Germinal center (tissue), 1 donor: ENCODE measurements around the gene ZBED1.
"Not testable (repeated sequence)": the region's sequence is repeated elsewhere in the genome, so short reads cannot be mapped to it uniquely, and the experiment has no call there.

ENCODE experiments used
- DNase-seq: peaks from one replicate; pipeline ENCODE4 v3.0.0; 2012; ENCODE audit warnings: mixed read lengths, low spot score

ZBED1 gene

DNA sequence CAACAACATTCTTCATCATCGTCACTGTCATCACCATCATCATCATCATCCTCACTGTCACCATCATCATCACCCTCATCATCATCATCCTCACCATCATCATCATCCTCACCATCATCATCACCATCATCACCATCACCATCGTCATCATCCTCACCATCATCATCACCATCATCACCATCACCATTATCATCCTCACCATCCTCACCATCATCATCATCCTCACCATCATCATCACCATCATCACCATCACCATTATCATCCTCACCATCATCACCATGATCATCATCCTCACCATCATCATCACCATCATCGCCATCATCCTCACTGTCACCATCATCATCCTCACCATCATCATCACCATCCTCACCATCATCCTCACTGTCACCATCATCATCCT, 18.9 kb upstream of the ZBED1 start:
- DNase-seq, result not testable (repeated sequence)

DNA sequence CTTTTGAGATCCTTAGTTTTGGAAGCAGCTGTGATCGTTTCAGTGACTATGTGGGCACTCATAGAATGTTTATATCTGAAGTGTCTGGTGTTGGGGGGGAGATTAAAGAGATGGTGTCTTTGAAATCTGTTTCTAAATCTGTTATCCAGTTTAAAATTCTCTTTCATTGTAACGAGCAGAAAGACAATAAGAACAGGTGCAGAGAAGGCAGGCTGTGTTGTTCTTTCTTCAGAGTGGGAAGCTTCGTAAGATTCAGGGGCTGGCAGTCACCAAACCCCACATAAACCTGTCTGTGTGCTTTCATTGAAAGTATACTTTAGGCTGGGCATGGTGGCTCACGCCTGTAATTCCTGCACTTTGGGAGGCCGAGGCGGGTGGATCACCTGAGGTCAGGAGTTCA, 16.3 kb upstream of the ZBED1 start:
- DNase-seq, result no peak

DNA sequence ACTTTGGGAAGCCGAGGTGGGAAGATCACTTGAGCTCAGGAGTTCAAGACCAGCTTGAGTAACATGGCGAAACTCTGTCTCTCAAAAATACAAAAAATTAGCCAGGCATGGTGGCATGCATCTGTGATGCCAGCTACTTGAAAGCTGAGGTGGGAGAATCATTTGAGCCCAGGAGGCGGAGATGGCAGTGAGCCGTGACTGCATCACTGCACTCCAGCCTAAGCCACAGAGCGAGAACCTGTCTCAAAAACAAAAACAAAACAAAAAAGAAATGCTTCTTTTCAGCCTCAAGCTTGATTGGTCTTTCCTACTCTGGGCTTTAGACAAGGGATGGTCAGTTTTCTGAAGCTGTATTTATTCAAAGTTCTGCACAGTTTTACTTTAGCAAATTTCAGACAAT, 15.8 kb upstream of the ZBED1 start:
- DNase-seq, result no peak

DNA sequence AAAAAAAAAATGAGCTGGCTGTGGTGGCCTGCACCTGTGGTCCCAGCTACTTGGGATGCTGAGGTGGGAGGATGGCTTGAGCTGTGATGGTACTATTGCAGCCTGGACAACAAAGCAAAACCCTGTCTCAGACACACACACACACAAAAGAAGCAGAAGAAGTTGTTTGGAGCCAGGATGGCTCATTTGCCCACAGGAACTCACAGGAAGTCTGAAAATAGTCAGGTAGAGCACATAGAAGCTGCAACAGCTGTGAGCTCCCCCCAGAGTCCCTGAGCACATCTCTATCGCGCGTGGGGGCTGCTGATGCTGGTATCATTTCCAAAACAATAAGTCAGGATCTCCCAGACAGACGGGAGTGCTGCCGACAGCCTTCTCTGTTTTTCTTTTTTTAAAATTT, 13.4 kb upstream of the ZBED1 start:
- no peak for DNase-seq

DNA sequence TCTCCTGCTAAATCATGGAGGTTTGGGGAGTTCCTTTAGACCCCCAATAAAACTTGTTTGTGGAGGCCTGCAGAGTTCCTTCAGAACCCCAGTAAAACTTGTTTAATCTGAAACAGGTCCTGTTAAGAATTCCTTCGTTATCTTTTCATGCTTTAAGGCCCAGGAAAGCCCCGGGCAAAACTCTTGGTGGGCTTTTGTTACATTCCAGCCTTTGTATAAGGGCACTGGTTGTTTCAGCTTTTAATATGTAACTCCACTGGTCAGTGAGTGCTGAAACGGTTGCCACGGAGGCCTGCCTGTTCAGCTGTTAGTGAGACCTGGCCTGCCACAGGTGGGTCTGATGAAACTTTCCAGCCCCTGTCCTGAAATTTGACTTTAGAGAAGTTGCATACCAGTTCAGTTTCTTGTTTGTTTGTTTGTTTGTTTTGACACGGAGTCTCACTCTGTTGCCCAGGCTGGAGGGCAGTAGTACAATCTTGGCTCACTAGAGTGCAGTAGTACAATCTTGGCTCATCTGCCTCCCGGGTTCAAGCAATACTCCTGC, 12.4 kb upstream of the ZBED1 start:
- no peak for DNase-seq

DNA sequence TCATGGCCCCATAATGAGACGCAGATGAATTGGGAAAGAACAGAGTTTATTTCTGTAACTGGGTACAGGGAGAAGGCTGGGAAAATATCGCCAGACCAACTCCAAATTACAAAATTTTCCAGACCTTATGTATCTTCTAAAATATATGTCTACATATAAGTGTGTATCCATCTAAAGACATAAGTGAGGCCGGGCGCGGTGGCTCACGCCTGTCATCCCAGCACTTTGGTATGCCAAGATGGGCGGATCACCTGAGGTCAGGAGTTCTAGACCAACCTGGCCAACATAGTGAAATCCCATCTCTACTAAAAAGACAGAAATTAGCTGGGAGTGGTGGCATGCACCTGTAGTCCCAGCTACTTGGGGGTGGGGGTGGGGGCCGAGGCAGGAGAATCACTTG, 11.7 kb upstream of the ZBED1 start:
- DNase-seq, result no peak

DNA sequence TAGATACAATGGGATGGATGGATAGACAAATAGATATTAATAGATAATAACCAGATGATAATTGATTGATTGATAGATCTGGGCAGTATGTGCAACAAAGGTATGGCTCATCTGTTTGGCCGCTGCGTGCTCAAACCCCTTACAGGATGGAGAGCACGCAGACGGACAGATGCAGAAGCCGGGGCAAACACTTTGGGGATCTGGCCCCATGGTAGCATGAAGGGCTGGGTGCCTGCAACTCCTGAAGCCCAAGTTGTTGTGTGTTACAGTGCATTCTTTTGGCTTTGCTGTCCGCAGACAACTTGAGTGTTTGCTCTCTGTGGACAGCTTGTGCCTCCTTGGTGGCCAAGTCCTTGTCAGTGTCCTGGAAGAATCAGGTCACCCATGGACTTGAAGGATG, 10.6 kb upstream of the ZBED1 start:
- no peak for DNase-seq

DNA sequence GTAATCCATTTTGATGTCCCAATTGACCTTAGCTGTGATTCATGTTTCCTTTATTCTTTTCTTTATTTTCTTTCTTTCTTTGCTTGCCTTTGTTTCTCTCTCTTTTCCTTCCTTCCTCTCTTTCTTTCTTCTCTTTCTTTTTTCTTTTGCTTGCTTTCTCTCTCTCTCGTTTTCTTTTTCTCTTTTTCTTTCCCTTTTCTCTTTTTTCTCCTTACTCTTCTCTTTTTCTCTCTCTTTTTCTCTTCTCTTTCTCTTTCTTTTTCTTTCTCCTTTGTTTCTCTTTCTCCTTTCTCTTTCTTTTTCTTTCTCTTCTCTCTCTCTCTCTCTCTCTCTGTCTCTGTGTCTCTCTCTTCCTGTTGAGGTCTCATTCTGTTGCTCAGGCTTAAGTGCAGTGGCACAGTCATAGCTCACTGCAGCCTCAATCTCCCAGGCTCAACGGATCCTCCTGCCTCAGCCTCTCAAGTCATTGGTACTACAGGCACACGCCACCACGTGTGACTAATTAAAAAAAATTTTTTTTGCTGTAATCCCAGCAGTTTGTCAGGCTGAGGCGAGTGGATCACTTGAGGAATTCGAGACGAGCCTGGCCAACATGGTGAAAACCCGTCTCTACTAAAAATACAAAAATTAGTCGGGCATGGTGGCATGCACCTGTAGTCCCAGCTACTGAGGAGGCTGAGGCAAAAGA, 8.0 kb upstream of the ZBED1 start:
- no peak for DNase-seq

DNA sequence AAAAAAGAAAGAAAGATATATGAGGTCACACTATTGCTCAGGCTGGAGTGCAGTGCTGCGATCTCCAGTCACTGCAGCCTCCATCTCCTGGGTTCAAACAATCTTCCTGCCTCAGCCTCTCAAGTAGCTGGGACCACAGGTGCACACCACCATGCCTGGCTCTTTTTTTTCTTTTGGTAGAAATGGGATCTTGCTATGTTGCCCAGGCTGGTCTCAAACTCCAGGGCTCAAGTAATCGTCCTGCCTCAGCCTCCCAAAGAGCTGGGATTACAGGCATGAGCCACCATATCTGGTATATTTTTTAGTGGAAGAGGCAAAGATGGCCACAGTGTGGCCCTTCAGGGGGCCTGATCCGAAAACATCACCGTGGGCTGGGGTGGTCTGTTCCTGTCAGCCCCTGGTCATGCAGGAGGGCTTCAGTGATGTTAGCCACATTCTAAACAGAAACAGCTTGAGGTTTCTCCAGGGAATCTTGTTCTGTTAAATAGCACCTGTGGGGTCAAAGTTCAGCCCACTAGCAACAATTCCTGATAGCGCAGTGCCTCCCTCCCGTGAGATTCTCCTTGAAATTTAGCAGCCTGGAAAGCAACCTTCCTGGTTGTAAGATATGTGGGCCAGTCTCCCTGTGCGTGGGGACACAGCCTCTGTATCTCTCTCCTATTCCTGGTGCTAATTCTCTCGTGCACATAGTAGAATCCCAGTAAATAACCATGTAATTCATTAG, 7.3 kb upstream of the ZBED1 start:
- no peak for DNase-seq

DNA sequence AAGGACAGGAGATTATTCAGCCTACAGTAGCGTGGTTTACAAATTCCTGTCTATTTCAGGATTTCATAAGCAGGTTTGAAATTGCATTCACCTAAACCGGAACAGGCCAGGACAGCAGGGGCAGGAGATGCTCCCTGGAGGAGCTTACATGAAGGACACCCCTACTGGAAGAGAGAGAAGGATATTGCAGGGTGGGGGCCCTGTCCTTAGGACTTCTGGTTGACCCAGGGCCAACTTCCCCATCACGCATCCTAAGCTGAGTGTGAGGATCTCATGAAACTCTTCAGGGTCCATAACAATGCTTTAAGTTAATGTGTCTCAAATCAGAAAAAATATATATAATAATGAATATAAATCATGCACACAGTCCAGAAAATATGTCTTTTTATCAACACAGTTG, 6.4 kb upstream of the ZBED1 start:
- DNase-seq, result no peak

DNA sequence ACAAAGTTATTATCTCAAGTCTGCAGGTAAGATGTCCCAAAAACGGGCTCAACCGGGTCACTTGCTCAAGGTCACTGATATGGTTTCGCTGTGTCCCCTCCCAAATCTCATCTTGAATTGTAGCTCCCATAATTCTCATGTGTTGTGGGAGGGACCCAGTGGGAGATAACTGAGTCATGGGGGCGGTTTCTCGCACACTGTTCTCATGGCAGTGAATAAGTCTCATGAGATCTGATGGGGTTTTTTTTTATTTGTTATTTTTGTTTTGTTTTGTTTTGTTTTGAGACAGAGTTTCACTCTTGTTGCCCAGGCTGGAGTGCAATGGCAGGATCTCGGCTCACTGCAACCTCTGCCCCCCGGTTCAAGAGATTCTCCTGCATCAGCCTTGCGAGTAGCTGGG, 4.6 kb upstream of the ZBED1 start:
- DNase-seq, result not testable (repeated sequence)

DNA sequence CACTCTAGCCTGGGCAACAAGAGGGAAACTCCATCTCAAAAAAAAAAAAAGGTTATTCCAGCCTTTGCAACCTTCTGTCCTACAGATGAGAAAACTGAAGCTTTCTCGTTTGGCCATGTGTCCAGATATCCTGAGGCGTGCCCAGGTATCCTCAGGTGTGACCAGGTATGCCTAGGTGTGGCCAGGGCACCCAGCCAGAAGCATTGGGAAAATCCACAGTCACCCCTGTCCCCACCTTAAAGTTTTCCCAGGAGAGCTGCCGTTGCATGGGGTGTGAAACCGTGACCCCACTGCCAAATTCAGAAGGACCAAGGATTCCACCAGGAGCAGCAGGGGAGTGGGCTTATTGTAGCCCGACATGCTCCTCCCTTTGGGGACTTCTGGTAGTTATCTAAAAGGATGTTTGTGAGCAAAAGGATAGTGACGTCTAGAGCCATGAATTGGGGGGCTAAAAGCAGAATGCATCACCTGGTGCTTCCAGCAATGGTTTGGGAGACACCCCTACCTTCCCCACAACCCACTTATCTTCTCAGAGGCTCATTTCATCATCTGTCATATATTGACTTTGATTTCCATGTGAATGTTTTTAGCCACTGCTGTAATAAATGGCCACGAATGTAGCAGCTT, 4.0 kb upstream of the ZBED1 start:
- DNase-seq, result no peak

DNA sequence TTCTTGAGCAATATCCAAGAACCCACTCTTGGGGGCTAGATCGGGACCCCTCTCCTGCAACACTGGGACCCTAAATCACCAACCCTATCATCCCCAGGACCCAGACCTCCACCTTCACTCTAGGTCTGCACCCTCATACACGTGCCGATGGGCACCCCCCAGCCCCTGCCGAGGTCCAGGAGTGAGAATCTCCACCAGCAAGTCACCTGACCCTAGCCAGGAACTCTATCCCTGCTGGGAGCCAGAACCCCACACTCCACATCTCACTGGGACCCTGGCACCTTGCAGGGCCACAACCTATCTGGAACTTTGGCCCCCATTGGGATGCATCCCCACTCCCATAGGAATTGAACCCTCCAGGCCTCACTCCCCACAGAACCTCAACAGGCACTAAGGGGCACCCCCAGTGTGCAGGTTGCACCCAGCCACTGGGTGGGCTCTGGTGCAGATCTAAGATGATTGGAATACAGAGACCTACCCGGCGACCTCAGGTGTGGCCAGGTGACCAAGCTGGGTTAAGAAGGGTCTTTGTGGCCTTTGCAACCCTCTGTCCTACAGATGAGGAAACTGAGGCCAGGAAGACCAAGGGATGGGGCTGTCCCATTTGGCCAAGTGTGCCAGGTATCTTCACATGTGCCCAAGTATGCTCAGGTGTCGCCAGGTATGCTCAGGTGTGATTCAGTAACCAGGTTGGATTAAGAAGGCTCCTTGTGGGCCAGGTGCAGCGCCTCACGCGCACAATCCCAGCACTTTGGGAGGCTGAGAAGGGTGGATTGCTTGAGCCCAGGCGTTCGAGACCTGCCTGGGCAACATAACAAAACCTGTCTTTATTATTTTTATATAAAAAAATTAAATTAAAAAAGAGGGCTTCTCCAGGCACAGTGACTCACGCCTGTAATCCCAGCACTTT, 3.1 kb upstream of the ZBED1 start:
- no peak for DNase-seq

DNA sequence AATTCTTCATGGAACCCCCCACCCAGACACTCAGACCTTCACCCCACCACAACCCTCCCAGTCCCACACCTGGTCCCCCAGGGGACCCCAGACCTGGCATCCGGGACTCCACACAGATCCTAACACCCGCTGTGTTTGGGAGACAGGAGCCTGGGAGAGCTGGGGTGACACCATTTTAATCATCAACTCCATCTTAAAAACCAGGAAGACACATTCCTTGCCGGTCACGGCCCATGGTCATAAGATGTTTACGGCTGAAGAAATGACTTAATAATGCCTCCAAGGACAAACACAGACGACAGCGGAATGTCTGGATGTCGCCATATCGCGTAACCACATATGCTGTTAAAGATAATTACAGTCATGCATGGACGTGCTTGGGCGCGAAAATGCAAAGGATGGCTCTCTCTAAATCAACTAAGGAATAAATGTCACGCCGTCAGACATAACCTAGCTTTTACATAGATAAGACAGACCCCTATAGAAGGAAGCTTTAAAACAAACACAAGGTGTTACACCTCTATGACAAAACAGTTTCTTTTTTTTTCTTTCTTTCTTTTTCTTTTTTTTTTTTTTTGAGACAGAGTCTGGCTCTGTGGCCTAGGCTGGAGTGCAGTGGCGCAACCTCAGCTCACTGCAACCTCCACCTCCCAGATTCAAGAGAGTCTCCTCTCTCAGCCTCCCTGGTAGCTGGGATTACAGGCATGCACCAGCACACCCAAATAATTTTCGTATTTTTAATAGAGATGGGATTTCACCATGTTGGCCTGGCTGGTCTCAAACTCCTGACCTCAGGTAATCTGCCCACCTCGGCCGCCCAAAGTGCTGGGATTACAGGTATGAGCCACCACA, 2.1 kb upstream of the ZBED1 start:
- no peak for DNase-seq

DNA sequence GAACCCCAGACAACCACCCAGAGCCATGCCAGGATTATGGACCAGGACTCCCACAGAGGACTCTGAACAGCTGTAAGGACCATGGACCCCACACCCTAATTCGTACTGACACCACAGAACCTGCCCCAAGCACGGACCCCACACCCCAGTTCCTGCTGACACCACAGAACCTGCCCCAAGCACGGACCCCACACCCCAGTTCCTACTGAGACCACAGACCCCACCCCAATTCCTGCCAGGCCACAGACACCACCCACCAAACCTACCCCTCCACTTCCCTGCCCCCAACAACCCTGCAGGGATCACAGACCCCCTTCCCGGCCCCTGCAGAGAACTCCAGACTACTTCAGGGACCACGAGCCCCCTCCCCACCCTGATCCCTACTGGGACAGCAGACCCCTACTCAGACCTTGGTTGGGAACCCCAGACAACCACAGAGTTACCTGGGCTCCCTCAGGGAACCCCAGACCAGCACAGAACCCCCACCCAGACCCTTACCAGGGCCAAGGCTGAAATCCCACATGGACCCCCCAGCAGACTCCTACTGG, 1.4 kb upstream of the ZBED1 start:
- no peak for DNase-seq

DNA sequence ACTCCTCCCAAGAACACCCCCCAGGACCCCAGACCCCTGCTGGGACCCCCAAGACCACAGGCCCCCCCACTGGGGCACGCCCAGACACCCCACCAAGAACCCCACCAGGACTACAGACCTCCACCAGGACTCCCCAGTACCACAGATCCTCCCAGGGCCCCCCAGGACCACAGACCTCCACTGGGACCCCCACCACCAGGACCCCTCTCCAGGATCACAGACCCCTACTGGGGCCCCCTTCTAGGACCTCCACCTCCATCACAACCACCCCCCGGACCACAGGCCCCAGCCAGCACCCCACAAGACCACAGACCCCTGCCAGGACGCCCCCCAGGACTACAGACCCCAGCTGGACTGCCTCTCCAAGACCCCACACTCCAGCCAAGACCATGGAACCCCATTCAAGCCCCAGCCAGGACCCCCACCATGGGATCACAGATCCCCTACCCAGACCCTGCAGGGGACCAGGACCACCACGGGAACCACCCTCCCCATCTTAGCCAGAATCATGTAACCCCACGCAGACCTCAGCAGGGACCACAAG, 855 bp upstream of the ZBED1 start:
- no peak for DNase-seq

DNA sequence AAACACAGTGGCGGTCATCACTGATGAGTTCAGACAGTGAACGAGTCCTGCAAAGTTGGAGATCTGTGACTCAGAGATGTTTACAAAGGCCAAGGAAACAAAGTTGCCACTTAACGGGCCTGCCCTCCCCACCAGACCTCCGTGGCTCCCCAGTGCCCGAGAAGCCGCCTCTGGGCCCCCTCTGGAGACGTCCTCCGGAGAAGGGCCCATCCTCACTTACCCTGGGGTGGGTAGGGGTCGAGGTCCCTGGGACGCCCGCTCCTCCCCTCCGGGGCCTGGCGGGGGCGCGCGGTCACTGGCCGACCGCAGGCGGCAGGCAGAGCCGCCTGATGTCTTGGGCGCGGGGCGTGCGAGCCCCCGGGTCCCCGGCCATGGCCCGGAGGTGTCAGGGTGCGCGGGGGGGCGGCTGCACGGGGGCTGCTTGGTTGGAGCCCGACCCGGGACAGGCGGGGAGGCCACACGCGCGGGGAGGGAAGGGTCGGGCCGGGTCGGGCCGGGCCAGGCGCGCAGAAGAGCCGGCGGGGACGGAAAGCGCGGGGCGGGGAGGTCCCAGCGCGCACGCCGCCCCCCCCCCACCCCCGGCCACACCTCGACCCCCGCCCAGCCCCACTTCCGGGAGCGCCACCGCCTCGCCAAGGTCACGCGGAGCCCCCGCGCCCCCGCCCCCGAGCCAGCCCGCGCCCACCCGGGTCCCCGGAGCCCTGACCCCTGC, 529 bp downstream of the ZBED1 start:
- DNase-seq, result peak; percentile 50

DNA sequence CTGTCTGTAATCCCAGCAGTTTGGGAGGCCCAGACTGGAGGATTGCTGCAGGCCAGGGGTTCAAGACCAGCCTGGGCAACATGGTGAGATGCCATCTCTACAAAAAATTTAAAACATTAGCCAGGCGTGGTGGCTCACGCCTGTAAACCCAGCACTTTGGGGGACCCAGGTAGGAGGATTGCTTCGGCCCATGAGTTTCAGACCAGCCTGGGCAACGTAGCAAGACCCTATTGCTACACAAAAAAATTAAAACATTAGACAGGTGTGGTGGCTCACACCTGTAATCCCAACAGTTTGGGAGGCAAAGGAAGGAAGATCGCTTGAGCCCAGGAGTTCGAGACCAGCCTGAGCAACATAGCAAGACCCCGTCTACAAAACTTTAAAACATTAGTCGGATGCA, 1.3 kb downstream of the ZBED1 start:
- DNase-seq, result no peak

DNA sequence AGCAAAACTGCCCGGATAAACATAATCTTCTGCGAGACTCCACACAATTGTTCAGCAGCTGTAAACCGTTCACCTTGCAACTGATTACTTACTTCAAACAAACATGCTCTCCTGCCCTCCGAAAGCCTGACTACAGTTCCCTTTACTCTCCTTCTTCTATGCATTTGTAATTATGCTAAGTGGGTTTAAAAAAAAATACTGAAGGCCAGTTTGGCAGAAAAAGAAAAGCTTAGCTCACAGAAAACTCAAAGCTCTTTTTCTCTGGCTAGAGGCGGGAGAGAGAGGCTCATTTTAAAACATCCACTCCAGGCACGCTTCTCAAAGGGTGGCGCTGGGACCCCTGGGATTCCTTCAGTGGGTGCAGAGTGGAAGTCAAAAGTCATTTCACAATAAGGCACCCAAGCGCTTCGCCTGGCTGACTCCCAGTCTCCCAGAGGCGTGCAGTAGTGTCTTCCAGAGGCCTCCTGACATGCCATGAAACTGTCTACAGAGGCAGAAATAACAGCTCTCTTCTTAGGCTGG, 1.9 kb downstream of the ZBED1 start:
- DNase-seq, result no peak
